H1 (cell line): ENCODE data around the gene TTBK1. TPM values are rescaled to one million over a fixed set of nuclear protein-coding genes. Genes with fewer than 3 reads are reported as not detected.

Experiments
- CTCF ChIA-PET: fragments of 300-600 bp; sonication (Branson Sonifier 250); formaldehyde crosslinking; loops from one replicate; lab custom pipeline; 2021; ENCODE audit not compliant: partially characterized antibody; lab: Charles Lee
- POLR2A ChIA-PET: fragments of 300-600 bp; sonication (Branson Sonifier 250); formaldehyde crosslinking; loops from one replicate; lab custom pipeline; 2021; ENCODE audit warnings: inconsistent platforms; ENCODE audit not compliant: partially characterized antibody; lab: Charles Lee
- DNase-seq, 2 experiments: peaks; one replicate each; pipeline versions ENCODE4 v3.0.0 to v3.0.0-alpha.2; 2010 to 2022; ENCODE audit warnings: low spot score in 2 of 2, low read depth in 1 of 2, mixed read lengths in 1 of 2
- FAIRE-seq: peaks from 2 replicates; lab custom pipeline; 2011; peaks lifted over from hg19 to GRCh38; lab: Jason Lieb, UNC
- H2AFZ ChIP-seq: 2 replicates; pipeline ENCODE4 v1.8.1; 2012; ENCODE audit warnings: low read length, inconsistent platforms
- H2AK5ac ChIP-seq: 2 replicates; pipeline ENCODE4 v1.6.1; 2013; ENCODE audit warnings: low read depth, low read length
- H2BK120ac ChIP-seq: replicated peaks from 2 replicates; pipeline ENCODE3; 2013; ENCODE audit warnings: low read depth, low read length, inconsistent platforms
- H2BK12ac ChIP-seq: 2 replicates; pipeline ENCODE4 v1.6.1; 2013; ENCODE audit warnings: low read depth, low read length
- H2BK15ac ChIP-seq: 2 replicates; pipeline ENCODE4 v1.6.1; 2013; ENCODE audit warnings: low read length
- H2BK20ac ChIP-seq: 2 replicates; pipeline ENCODE4 v1.6.1; 2013; ENCODE audit warnings: low read length
- H2BK5ac ChIP-seq: 2 replicates; pipeline ENCODE4 v1.6.1; 2013; ENCODE audit warnings: low read depth, low read length
- H3K14ac ChIP-seq: 2 replicates; pipeline ENCODE4 v1.6.1; 2013; ENCODE audit warnings: inconsistent platforms; ENCODE audit not compliant: insufficient read length
- H3K18ac ChIP-seq: 2 replicates; pipeline ENCODE4 v1.6.1; 2013; ENCODE audit warnings: low read length; ENCODE audit errors: extremely low read depth
- H3K23ac ChIP-seq: 2 replicates; pipeline ENCODE4 v1.6.1; 2013; ENCODE audit warnings: inconsistent platforms; ENCODE audit not compliant: insufficient read length
- H3K23me2 ChIP-seq: 2 replicates; pipeline ENCODE4 v1.6.1; 2013; ENCODE audit warnings: low read depth, low read length
- H3K27ac ChIP-seq: 2 replicates; pipeline ENCODE4 v1.6.1; 2011; ENCODE audit warnings: low read depth, low read length, inconsistent platforms
- H3K27me3 ChIP-seq, 4 experiments: replicated peaks in 1 of 4; 1 replicate in 1 of 4; 2 replicates in 3 of 4; pipeline versions ENCODE4 v1.6.1 to v1.8.1; 2011 to 2013; ENCODE audit warnings: low read length in 3 of 4, mild to moderate bottlenecking in 3 of 4, inconsistent platforms in 2 of 4, mixed read lengths in 2 of 4, moderate library complexity in 1 of 4; ENCODE audit not compliant: control insufficient read depth in 3 of 4, insufficient read depth in 3 of 4; ENCODE audit errors: extremely low read depth in 1 of 4
- H3K36me3 ChIP-seq, 4 experiments: 2 replicates each; pipeline versions ENCODE4 v1.6.1 to v1.8.1; 2011 to 2013; ENCODE audit warnings: mild to moderate bottlenecking in 4 of 4, low read length in 3 of 4, moderate library complexity in 2 of 4, control low read depth in 1 of 4, inconsistent platforms in 1 of 4; ENCODE audit not compliant: insufficient read depth in 4 of 4, control insufficient read depth in 2 of 4
- H3K4ac ChIP-seq: replicated peaks from 2 replicates; pipeline ENCODE3; 2013; ENCODE audit warnings: low read length, low read depth, mixed read lengths, inconsistent platforms; ENCODE audit not compliant: insufficient read length
- H3K4me1 ChIP-seq, 4 experiments: replicated peaks in 1 of 4; 1 replicate in 1 of 4; 2 replicates in 3 of 4; pipeline versions ENCODE4 v1.6.1 to v1.8.1; 2011 to 2013; ENCODE audit warnings: low read length in 3 of 4, inconsistent platforms in 2 of 4, mixed read lengths in 1 of 4; ENCODE audit not compliant: insufficient read depth in 4 of 4, control insufficient read depth in 3 of 4
- H3K4me2 ChIP-seq, 2 experiments: 2 replicates each; pipeline versions ENCODE4 v1.6.1 to v1.8.1; 2011 to 2013; ENCODE audit warnings: low read depth in 2 of 2, low read length in 2 of 2, control low read depth in 1 of 2, inconsistent platforms in 1 of 2, mild to moderate bottlenecking in 1 of 2; ENCODE audit not compliant: insufficient read depth in 1 of 2
- H3K4me3 ChIP-seq, 4 experiments: fragments of 200-600, 300-600 bp in 1 of 4; sonication (generic), shearing (Covaris generic), sonication (Bioruptor Twin) in 1 of 4; 2 replicates each; pipeline versions ENCODE4 v1.5.1 to v1.8.1; 2011 to 2016; ENCODE audit warnings: low read length in 4 of 4, low read depth in 3 of 4, control low read depth in 2 of 4, inconsistent platforms in 2 of 4, mild to moderate bottlenecking in 2 of 4, mixed read lengths in 1 of 4, moderate library complexity in 1 of 4; ENCODE audit not compliant: insufficient read depth in 2 of 4; ENCODE audit errors: extremely low read depth in 1 of 4
- H3K56ac ChIP-seq: replicated peaks from 2 replicates; pipeline ENCODE3; 2013; ENCODE audit warnings: low read depth, mild to moderate bottlenecking, mixed read lengths, low read length, inconsistent platforms; ENCODE audit not compliant: insufficient read length
- H3K79me1 ChIP-seq: 2 replicates; pipeline ENCODE4 v1.6.1; 2013; ENCODE audit warnings: low read depth, low read length, control low read depth
- H3K79me2 ChIP-seq, 2 experiments: 2 replicates each; pipeline versions ENCODE4 v1.6.1 to v1.8.1; 2012 to 2013; ENCODE audit warnings: low read length in 2 of 2, mild to moderate bottlenecking in 2 of 2, inconsistent platforms in 1 of 2; ENCODE audit not compliant: insufficient read depth in 2 of 2, control insufficient read depth in 1 of 2
- H3K9ac ChIP-seq, 4 experiments: replicated peaks in 1 of 4; 1 replicate in 1 of 4; 2 replicates in 3 of 4; pipeline versions ENCODE4 v1.6.1 to v1.8.1; 2011 to 2013; ENCODE audit warnings: low read depth in 3 of 4, low read length in 3 of 4, control low read depth in 2 of 4, mild to moderate bottlenecking in 2 of 4, moderate library complexity in 2 of 4, inconsistent platforms in 1 of 4; ENCODE audit errors: extremely low read depth in 1 of 4
- H3K9me3 ChIP-seq, 2 experiments: 2 replicates each; pipeline versions ENCODE4 v1.6.1 to v1.8.1; 2012 to 2013; ENCODE audit warnings: mild to moderate bottlenecking in 2 of 2, moderate library complexity in 2 of 2, control low read depth in 1 of 2, inconsistent platforms in 1 of 2, low read depth in 1 of 2, low read length in 1 of 2, mixed read lengths in 1 of 2; ENCODE audit not compliant: insufficient read depth in 2 of 2
- H4K20me1 ChIP-seq, 2 experiments: replicated peaks in 1 of 2; 2 replicates each; pipeline versions ENCODE3 to v1.8.1; 2011 to 2013; ENCODE audit warnings: inconsistent platforms in 2 of 2, low read length in 2 of 2, mild to moderate bottlenecking in 1 of 2; ENCODE audit not compliant: insufficient read depth in 2 of 2, control insufficient read depth in 1 of 2
- H4K5ac ChIP-seq: 2 replicates; pipeline ENCODE4 v1.6.1; 2013; ENCODE audit warnings: low read length, low read depth, mixed read lengths, inconsistent platforms; ENCODE audit not compliant: insufficient read length
- H4K8ac ChIP-seq: 2 replicates; pipeline ENCODE4 v1.8.0; 2013; ENCODE audit warnings: mild to moderate bottlenecking, moderate library complexity, low read length, inconsistent platforms; ENCODE audit not compliant: insufficient read depth; ENCODE audit errors: extremely low read depth
- H4K91ac ChIP-seq: replicated peaks from 2 replicates; pipeline ENCODE3; 2013; ENCODE audit warnings: low read length, mixed read lengths, inconsistent platforms; ENCODE audit not compliant: insufficient read length
- ATF2 ChIP-seq: IDR thresholded peaks from 2 replicates; pipeline ENCODE4 v1.6.1; 2012; ENCODE audit warnings: low read length, inconsistent platforms
- GTF2F1 ChIP-seq: IDR thresholded peaks from 2 replicates; pipeline ENCODE4 v1.6.1; 2012; ENCODE audit warnings: low read depth, low read length, improper control_type of control experiment, borderline replicate concordance
- KDM1A ChIP-seq: fragments of 200-600, 300-600 bp; sonication (generic); IDR thresholded peaks from 2 replicates; pipeline ENCODE4 v1.7.1; 2016; ENCODE audit warnings: mild to moderate bottlenecking, low read length, borderline replicate concordance
- PHF8 ChIP-seq: fragments of 200-600 bp; sonication (generic); conservative IDR thresholded peaks from 2 replicates; pipeline ENCODE4 v1.7.1; 2012; ENCODE audit warnings: low read depth, mild to moderate bottlenecking, inconsistent platforms, low read length, moderate library complexity
- RBBP5 ChIP-seq: IDR thresholded peaks from 2 replicates; pipeline ENCODE4 v1.7.1; 2012; ENCODE audit warnings: low read depth, mild to moderate bottlenecking, inconsistent platforms, low read length, moderate library complexity, borderline replicate concordance
- SIRT6 ChIP-seq: IDR thresholded peaks from one replicate; pipeline ENCODE4 v1.7.1; 2012; ENCODE audit warnings: low read length, inconsistent platforms
- TAF1 ChIP-seq: IDR thresholded peaks from 2 replicates; pipeline ENCODE4 v1.6.1; 2011; ENCODE audit warnings: mild to moderate bottlenecking, low read depth, low read length
- TBP ChIP-seq: IDR thresholded peaks from 2 replicates; pipeline ENCODE4 v1.6.1; 2011; ENCODE audit warnings: low read depth, low read length, improper control_type of control experiment
- TEAD4 ChIP-seq: IDR thresholded peaks from 2 replicates; pipeline ENCODE4 v1.6.1; 2012; ENCODE audit warnings: low read depth, low read length, inconsistent platforms, mixed read lengths
- WGBS, 2 experiments: shearing (Covaris generic) in 1 of 2; methylation state at CpG; one replicate each; pipeline versions ENCODE4 v1.1.6 to v1.1.7; 2013 to 2015; ENCODE audit warnings: low lambda C conversion rate in 2 of 2, mixed read lengths in 2 of 2, inconsistent platforms in 1 of 2, low coverage in 1 of 2, missing lambda C conversion rate in 1 of 2; ENCODE audit not compliant: insufficient replicate concordance in 2 of 2, insufficient coverage in 1 of 2, insufficient read length in 1 of 2; ENCODE audit errors: extremely low coverage in 1 of 2, missing lambda C conversion rate in 1 of 2; 5-methylcytosine and 5-hydroxymethylcytosine counted together
- polyA plus RNA-seq, 7 experiments: library from polyadenylated mRNA; depleted of rRNA in 3 of 7; stranded (reverse) in 5 of 7; unstranded in 2 of 7; fragments of >200 nt in 5 of 7; fragments of 200-250 nt in 2 of 7; gene quantifications; 1 replicate in 5 of 7; 2 replicates in 1 of 7; 4 replicates in 1 of 7; pipeline versions ENCODE4 v1.2.1 to v1.2.3, GENCODE V29; 2011 to 2013; ENCODE audit warnings: missing spikeins in 2 of 7, mixed read lengths in 2 of 7
- total RNA-seq: library from RNA; stranded (reverse); fragmentation: NEBNext Ultra II Directional; extraction: Animal tissue kit (Norgen Biotek cat#: 25700); gene quantifications from 2 replicates; pipeline ENCODE4 v1.2.1, GENCODE V29; 2021

The TTBK1 gene
- total and polyA plus RNA-seq, 2 of the 8 experiments (the other 6 are each of a cell fraction or from before 2014, with no cell fraction given): 0.53 to 1.6 TPM

- Histone ChIP-seq H3K23ac (no peak overlapping the region), H3K14ac (no peak overlapping the region), H3K79me2 (no peaks in the 10 kb centered on the region), H3K56ac (no peak overlapping the region), H3K18ac (no peak overlapping the region), H2BK20ac (no peak overlapping the region), H2AK5ac (no peak overlapping the region), H3K4me1 (peaks cover 0 to 4% (median 0%) of the 10 kb centered on the region in 4 experiments; a peak in 1 of 7 replicates), H3K27me3 (no peaks in the 10 kb centered on the region), H3K36me3 (no peaks in the 10 kb centered on the region; a peak in 1 of 8 replicates), H3K4me2 (no peak overlapping the region), H4K5ac (no peak overlapping the region), H4K8ac (no peak overlapping the region), H3K9ac (peak overlapping the region in 1 of 4 experiments; percentile 16; a peak in 1 of 7 replicates), H3K4ac (no peak overlapping the region), H2BK12ac (no peak overlapping the region), H2BK5ac (0 out of 2 replicates have a peak overlapping the region, but pooled peaks have one; percentile 37), H4K91ac (no peak overlapping the region), H2BK120ac (no peak overlapping the region), H3K79me1 (0 out of 2 replicates have a peak, but pooled peaks cover 2% of the 10 kb centered on the region), H2BK15ac (no peak overlapping the region), H3K23me2 (no peaks in the 10 kb centered on the region), H2AFZ (no peak overlapping the region), H3K4me3 (no peak overlapping the region), H3K27ac (no peak overlapping the region), H4K20me1 (peaks cover 5% of the 10 kb centered on the region in 2 experiments), H3K9me3 (no peaks in the 10 kb centered on the region)
- no peak for TF ChIP-seq RBBP5
- TF ChIP-seq PHF8: no peak
- no peak for TF ChIP-seq TEAD4
- TF ChIP-seq SIRT6: no peak
- TF ChIP-seq GTF2F1: no peak
- TF ChIP-seq KDM1A: no peak
- TF ChIP-seq TAF1: no peak
- TF ChIP-seq TBP: no peak
- no peak for TF ChIP-seq ATF2
- FAIRE-seq (no peak), DNase-seq (no peak)
- ChIA-PET POLR2A (interaction anchor here (0.6 to 2.5 kb wide), 11 partner anchors 8 to 293 kb away, joined by 3 to 19 read pairs (median 4); partner anchors contain the start of genes CUL9 and DNPH1), CTCF (interaction anchor here (0.5 to 3.2 kb wide), 8 partner anchors 11 to 286 kb away, joined by 3 to 10 read pairs (median 4); no protein-coding TSS in a partner anchor)
- WGBS, 2 experiments: 94% methylated on average over 15 of the region's 20 CpGs; no CpG with 5 or more reads in 1 of the 2 experiments
Observed at GRCh38 chr6:43221046-43221972, 22.0 kb upstream of the TTBK1 start.
